HFFc6 (cell line): Measurements from ENCODE around the gene AUTS2. TPM values are rescaled to one million over a fixed set of nuclear protein-coding genes. Genes with fewer than 3 reads are reported as not detected.

Source experiments
- DNase-seq: peaks from one replicate; pipeline ENCODE4 v3.0.0-alpha.2; 2018
- H3K27ac Mint-ChIP-seq: 2 replicates; pipeline ENCODE4 v1.8.0; 2020; ENCODE audit warnings: mild to moderate bottlenecking, mixed read lengths
- H3K27me3 Mint-ChIP-seq: 2 replicates; pipeline ENCODE4 v1.8.0; 2021; ENCODE audit warnings: mild to moderate bottlenecking, moderate library complexity, mixed read lengths; ENCODE audit not compliant: insufficient read depth
- H3K36me3 Mint-ChIP-seq: 2 replicates; pipeline ENCODE4 v1.8.0; 2021; ENCODE audit warnings: low read depth, mixed read lengths
- H3K4me1 Mint-ChIP-seq: 2 replicates; pipeline ENCODE4 v1.8.0; 2020; ENCODE audit warnings: low read depth, mixed read lengths
- H3K4me3 Mint-ChIP-seq: 2 replicates; pipeline ENCODE4 v1.8.0; 2020; ENCODE audit warnings: mild to moderate bottlenecking, moderate library complexity, mixed read lengths
- H3K9me3 Mint-ChIP-seq: 2 replicates; pipeline ENCODE4 v1.8.0; 2020; ENCODE audit warnings: mild to moderate bottlenecking, mixed read lengths
- CTCF ChIP-seq: fragments of 200-600 bp; sonication (generic); IDR thresholded peaks from 2 replicates; pipeline ENCODE4 v1.5.0; 2021; ENCODE audit warnings: antibody characterized with exemption, mild to moderate bottlenecking
- total RNA-seq, 6 experiments: library from RNA; stranded (reverse); fragmentation: NEBNext Ultra II Directional; extraction: Animal tissue kit (Norgen Biotek cat#: 25700); gene quantifications; 2 replicates in 1 of 6; 3 replicates in 5 of 6; pipeline ENCODE4 v1.2.3, GENCODE V29; 2021

AUTS2 gene
- total RNA-seq, 6 experiments from 2014 or later = 0.02 to 0.19 (median 0.16) TPM; not detected in 2

- Mint-ChIP-seq H3K27me3 (peaks cover 3% of the 10 kb centered on the region; the same call in 1 of the 2 replicates), H3K4me3 (no peak overlapping the region), H3K4me1 (no peaks in the 10 kb centered on the region), H3K36me3 (peaks cover 7% of the 10 kb centered on the region; the same call in 1 of the 2 replicates), H3K9me3 (peaks cover 41% of the 10 kb centered on the region), H3K27ac (no peak overlapping the region)
- DNase-seq = no peak
- no peak for TF ChIP-seq CTCF
Observed at GRCh38 chr7:70637726-70638125, 1039.5 kb downstream of the AUTS2 start.

GRCh38 chr7:70638158-70639107 lies 1040.2 kb downstream of the AUTS2 start:
- no peak overlapping the region for H3K4me3 Mint-ChIP-seq

GRCh38 chr7:70640266-70640833 lies 1042.1 kb downstream of the AUTS2 start:
- no peak for DNase-seq
- no peak for TF ChIP-seq CTCF
- Mint-ChIP-seq H3K4me3 (no peak overlapping the region), H3K4me1 (no peaks in the 10 kb centered on the region), H3K27ac (no peak overlapping the region), H3K27me3 (peaks cover 3% of the 10 kb centered on the region; the same call in 1 of the 2 replicates), H3K36me3 (no peaks in the 10 kb centered on the region), H3K9me3 (peaks cover 29% of the 10 kb centered on the region)

More at GRCh38 chr7:70638158-70639107, 1040.2 kb downstream of the AUTS2 start:
- no peak for DNase-seq
- TF ChIP-seq CTCF = no peak
- H3K4me1 Mint-ChIP-seq = no peaks in the 10 kb centered on the region
- peaks cover 7% of the 10 kb centered on the region; the same call in 1 of the 2 replicates for H3K36me3 Mint-ChIP-seq
- no peak overlapping the region for H3K27ac Mint-ChIP-seq
- H3K9me3 Mint-ChIP-seq = peaks cover 36% of the 10 kb centered on the region
- peaks cover 3% of the 10 kb centered on the region; the same call in 1 of the 2 replicates for H3K27me3 Mint-ChIP-seq

- TF ChIP-seq CTCF = no peak
- Mint-ChIP-seq H3K9me3 (peaks cover 30% of the 10 kb centered on the region), H3K27me3 (peaks cover 3% of the 10 kb centered on the region; the same call in 1 of the 2 replicates), H3K27ac (no peak overlapping the region), H3K4me3 (no peak overlapping the region), H3K4me1 (no peaks in the 10 kb centered on the region), H3K36me3 (no peaks in the 10 kb centered on the region)
- DNase-seq = no peak
Observed at GRCh38 chr7:70641882-70642281, 1043.6 kb downstream of the AUTS2 start.

- Mint-ChIP-seq H3K27ac (no peak overlapping the region), H3K4me1 (no peaks in the 10 kb centered on the region), H3K9me3 (peaks cover 35% of the 10 kb centered on the region), H3K4me3 (no peak overlapping the region), H3K36me3 (no peaks in the 10 kb centered on the region), H3K27me3 (peaks cover 3% of the 10 kb centered on the region; the same call in 1 of the 2 replicates)
- no peak for DNase-seq
- no peak for TF ChIP-seq CTCF
Observed at GRCh38 chr7:70645279-70645678, 1047.0 kb downstream of the AUTS2 start.
